ENCODE measurements around the gene SALL4.
"Not testable (repeated sequence)": the region's sequence is repeated elsewhere in the genome, so short reads cannot be mapped to it uniquely, and the experiment has no call there.

SALL4 gene

DNA sequence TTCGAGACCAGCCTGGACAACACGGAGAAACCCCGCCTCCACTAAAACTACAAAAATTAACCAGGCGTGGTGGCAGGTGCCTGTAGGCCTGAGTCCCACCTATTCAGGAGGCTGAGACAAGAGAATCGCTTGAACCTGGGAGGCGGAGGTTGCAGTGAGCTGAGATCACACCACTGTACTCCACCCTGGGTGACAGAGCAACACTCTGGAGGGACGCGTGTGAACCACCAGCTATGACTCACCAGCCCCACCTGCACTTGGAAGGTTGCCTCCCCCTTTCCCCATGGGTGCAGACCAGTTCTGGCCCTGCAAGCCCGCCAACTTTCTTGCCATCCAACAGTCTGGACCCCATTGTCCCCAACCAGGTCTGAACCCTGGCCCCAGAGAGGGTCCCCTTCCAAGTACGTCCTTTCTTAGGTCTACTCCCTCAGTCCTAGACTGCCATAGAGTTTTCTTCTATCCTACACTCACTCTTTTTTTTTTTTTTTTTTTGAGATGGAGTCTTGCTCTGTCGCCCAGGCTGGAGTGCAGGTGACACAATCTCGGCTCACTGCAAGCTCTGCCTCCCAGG lies 63.4 kb downstream of the SALL4 start:
- DNase-seq (ENCODE audit: low read depth in 2 of 2, low spot score in 1 of 2): no peak

DNA sequence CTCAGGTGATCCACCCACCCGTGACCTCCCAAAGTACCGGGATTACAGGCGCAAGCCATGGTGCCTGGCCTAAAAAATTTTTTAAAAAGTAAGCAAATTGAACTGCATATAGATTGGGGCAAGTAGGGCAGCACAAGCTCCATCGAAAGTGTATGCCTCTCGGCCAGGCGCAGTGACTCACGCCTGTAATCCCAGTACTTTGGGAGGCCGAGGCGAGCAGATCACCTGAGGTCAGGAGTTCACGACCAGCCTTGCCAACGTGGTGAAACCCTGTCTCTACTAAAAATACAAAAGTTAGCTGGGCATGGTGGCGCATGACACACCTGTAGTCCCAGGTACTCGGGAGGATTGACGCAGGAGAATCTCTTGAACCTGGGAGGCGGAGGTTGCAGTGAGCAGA lies 64.1 kb downstream of the SALL4 start:
- not testable (repeated sequence) for DNase-seq (ENCODE audit: low read depth in 2 of 2, low spot score in 1 of 2)

DNA sequence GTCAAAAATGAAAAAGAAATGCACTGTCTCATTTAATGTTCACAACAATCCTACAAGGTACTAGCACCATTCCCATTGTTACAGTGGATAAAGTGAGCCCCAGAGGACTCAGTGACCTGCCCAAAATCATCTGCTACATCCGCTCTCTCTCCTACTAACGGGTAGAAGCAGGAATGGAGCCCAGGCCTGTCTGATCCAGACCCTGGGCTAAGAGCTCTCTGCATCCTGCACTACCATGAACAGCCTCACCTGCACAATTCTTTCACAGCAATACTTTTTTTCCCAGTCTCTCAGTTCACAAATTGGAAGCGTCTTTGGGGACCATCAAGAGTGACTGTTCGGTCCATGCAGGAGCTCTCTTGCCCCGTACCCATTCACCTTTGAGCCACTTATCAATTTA lies 65.4 kb downstream of the SALL4 start:
- no peak for DNase-seq (ENCODE audit: low read depth in 2 of 2, low spot score in 1 of 2)

DNA sequence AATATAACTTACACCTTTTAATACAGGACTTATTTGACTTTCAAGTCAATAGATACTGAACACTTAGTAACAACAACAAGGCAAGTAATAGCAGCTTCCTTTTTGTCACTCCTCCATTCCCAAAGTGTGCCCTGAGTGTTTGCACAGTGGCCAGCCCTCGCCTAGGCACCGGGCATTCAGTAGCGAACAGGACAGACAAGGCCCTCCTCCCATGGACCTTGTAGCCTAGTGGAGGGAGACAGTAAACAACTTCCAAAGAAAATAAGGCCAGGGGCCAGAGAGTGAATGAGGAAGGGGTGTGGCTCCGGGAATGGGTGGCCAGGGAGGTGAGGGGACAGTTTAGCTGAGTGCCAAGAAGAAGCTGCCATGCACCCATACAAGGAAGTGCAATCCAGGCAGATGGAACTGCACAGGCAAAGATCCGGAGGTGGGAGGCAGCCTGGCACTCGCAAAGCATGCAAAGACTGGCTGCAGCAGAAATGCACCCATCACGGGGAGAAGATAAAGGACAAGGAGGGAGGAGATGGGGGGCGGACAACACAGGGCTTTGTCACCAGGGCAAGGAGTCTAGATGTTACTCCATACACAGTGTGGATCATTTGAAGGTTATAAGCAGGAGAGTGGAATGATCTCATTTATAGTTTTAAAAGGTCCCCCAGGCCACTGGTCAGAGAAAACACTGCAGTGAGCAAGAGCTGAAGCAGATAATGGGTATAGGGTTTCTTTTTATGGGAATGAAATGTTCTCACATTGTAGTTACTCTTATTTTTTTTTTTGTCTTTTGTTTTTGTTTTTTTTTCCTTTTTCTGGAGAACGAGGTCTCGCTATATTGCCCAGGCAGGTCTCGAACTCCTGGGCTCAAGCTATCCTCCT lies 66.4 kb downstream of the SALL4 start:
- no peak for DNase-seq (ENCODE audit: low read depth in 2 of 2, low spot score in 1 of 2)

DNA sequence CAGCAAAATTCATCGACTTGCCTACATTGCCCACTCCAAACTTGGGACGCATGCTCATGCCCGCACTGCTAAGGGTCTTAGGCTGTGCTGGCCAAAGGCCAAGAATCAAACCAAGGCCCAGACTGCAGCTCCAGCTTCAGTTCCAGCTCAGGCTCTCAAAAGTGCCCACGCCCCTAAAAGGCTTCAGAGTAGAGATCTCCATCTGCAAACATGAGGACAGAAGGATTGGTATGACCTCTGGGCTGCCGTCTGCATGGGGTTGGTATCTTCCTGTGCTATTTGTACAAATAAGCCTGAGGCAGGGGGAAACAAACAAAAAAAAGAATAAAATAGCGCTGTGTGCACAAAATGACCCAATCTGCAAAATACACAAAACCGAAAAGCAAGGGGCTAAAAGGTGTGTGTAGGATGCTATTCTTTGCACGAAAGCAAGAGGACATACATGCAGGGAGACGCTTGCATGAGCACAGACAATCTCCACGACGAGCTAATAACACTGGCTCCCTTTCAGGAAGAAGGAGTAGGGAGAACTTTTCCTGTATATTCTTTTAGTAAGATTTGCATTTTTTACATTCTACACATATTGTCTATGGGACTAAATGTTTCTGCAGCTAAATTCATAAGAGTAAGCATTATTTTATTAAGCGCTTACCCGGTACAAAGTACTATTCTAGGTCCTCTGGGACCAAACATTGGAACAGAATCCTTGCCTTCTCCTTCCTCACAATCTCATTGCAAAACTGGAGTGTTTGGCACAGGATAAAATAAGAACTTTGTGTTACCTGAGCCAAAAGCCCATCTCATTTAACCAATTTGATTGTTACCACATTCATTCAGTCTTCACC lies 67.2 kb downstream of the SALL4 start:
- DNase-seq (ENCODE audit: low read depth in 2 of 2, low spot score in 1 of 2): no peak

DNA sequence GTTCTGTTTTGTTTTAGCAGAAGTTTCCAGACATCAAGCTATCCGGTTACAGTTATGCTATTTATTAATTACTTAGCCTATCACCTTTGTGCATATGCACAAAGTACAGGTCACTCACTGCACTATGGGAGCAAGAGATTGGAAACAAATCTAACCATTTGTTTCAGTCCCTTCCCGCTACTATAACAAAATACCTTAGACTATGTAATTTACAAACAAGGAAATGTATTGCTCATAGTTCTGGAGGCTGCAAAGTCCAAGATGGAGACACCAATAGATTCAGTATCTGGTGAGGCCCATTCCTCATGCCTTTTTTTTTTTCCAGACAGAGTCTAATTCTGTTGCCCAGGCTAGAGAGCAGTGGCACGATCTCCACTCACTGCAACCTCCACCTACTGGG lies 69.3 kb downstream of the SALL4 start:
- DNase-seq (ENCODE audit: low read depth in 2 of 2, low spot score in 1 of 2): no peak
